Stimulated activated CD4-positive, alpha-beta T cell treated with anti-CD3 and anti-CD28 coated beads, Interleukin-2, amount 100 ng/mL, for 4 hours (primary cell): ENCODE results near the gene ADD2.

Experiments
- DNase-seq: peaks from one replicate; pipeline ENCODE4 v3.0.0-alpha.2; 2020; ENCODE audit warnings: low read depth

ADD2 gene

GRCh38 chr2:70785137-70785911 lies 17.3 kb upstream of the ADD2 start:
- peak; percentile 25 for DNase-seq

DNA sequence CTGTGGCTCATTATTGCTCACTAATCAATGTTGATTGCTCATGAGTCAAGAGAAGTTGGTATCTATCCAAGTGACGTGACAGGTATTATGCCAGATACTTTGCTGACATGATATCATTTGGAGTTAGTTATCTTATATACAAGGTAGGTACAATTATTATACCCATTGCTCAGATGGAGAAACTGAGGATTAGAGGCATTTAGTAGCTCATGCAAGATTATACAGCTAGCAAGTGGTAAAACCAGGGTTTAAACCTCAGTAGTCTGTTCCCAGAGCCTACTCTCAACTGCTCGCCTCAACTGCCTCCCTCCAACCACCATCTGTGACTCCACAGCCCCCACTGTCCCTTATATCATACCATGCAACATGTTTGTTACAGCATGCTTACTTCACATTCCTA lies 16.3 kb upstream of the ADD2 start:
- no peak for DNase-seq

GRCh38 chr2:70779911-70780545 lies 12.0 kb upstream of the ADD2 start:
- no peak for DNase-seq

GRCh38 chr2:70779491-70779890 lies 11.5 kb upstream of the ADD2 start:
- DNase-seq: no peak

DNA sequence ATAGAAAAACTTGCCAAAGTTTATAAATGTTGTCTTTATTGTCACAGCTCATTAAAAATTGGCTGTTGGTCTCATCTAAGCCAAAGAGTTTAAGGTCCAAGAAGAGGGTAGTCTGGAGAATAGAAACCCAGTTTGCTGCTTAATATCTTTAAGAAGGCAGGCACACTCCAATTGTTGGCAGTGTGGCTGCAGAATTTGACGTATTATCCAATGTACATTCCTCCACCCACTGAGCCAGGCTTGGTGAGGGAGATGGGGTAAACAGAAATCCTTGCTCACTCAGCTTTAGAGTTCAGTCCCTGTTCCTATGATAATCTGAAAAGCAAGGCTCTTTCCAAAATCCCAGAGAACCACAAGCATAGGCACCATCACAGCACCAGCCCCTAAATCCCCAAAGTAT lies 10.7 kb upstream of the ADD2 start:
- no peak for DNase-seq

GRCh38 chr2:70777450-70777849 lies 9.4 kb upstream of the ADD2 start:
- DNase-seq: no peak

DNA sequence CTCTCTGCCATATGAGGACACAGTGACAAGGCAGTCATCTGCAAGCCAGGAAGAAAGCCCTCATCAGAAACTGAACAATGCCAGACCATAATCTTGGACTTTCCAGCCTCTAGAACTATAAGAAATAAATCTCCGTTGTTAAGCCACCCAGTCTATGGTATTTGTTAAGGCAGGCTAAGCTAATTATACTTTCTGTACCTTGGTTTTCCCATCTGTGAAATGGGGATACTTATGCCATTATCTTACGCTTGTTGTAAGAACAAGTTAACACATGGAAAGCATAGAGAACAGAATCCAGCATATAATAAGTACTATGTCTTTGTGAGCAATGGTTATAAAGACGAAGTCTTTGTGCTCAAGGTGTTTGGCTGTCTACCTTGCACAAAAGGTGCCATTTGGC lies 8.3 kb upstream of the ADD2 start:
- DNase-seq: no peak

DNA sequence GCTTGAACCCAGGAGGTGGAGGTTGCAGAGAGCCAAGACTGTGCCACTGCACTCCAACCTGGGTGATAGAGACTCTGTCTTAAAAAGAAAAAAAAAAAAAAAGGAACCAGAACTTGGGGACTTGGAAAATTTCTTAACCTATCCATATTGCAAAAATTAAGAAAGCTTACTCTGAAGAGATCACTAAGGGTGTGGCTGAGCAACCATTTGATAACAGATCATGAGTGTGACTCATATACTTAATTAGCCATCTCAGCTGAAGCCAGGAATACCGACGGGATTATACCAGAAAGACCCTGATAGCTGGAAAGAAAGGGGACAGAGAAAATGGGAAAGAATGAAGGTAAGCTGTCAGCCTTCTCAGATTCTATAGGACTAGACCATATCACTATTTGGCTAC lies 7.1 kb upstream of the ADD2 start:
- no peak for DNase-seq

DNA sequence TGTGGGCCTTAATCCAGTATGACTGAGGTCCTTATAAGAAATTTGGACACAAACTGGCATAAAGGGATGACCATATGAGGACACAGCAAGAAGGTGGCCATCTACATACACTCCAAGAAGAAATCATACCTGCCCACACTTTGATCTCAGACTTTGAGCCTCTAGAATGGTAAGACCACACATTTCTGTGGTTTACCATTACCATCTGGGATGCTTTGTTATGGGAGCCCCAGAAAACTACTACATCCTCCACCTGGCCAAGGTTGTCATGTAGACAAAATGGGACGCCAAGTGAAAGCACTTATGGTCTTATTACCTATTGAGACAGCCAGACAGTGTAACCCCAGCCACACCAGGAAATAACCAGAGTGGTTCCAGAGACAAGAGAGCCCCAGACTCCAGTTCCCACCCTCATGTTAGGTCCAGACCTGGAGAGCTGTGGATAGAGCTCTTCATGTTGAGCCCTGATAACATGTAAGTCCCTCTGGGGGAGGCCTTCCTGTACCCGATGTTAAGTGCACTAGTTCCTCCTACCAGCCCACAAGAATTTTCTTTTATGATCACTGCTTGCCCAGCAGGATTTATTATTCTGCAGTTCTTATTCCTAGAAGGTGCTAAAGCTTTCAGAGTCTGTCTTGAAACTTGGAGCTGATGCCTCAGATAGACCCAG lies 4.6 kb upstream of the ADD2 start:
- no peak for DNase-seq

DNA sequence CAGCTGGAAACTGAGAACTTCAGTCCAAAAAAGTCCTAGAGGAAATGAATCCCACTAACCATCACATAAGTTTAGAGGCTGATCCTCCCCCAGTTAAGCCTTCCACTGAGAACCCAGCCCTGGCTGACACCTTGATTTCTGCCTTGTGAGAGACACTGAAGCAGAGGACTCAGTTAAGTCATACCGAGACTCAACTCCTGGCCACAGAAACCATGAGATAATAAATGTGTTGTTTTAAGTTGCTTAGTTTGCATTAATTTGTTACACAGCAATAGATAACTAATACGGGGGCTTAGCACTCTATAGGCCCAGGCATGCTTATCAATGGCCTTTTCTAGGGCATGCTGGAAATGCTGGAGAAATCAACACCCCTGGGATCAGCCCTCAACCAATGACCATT lies 3.4 kb upstream of the ADD2 start:
- no peak for DNase-seq

DNA sequence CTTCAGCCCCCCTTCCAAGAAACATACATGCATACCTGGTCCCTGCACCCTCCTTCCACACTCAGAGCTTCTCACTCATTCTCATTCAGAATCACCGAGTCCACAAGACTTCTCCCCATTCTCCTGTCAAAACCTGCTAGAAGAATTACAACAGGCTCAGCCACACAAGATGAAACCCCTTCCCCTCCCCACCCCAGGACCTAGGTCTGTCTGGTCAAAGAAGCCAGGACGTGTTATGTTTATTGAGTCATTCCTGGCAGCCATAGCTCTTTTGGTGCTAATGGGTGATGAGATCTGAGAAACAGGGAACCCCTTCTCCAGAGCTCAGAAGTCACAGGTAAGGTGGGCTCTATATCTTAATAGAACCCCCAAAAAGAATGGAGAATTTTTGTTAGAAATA lies 1.4 kb upstream of the ADD2 start:
- DNase-seq: no peak

GRCh38 chr2:70768590-70769085 lies 638 bp upstream of the ADD2 start:
- DNase-seq: no peak

GRCh38 chr2:70767079-70767698 lies 811 bp downstream of the ADD2 start:
- DNase-seq: no peak

GRCh38 chr2:70766357-70767078 lies 1.5 kb downstream of the ADD2 start:
- no peak for DNase-seq

- DNase-seq: no peak
These were observed 2.5 kb downstream of the ADD2 start for GRCh38 chr2:70765507-70765906.

DNA sequence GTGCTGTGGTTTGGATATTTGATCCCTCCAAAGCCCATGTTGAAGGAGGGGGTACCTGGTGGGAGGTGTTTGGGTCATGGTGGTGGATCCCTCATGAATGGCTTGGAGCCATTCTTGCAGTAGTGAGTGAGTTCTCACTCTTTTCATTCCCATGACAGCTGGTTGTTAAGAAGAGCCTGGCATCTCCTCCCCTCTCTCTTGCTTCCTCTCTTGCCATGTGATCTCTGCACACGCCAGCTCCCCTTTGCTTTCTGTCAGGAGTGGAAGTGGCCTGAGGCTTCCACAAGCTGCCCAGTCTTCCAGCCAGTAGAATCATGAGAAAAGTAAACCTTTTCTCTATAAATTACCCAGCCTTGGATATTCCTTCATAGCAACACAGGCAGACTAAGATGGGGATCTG lies 8.6 kb downstream of the ADD2 start:
- DNase-seq: no peak

DNA sequence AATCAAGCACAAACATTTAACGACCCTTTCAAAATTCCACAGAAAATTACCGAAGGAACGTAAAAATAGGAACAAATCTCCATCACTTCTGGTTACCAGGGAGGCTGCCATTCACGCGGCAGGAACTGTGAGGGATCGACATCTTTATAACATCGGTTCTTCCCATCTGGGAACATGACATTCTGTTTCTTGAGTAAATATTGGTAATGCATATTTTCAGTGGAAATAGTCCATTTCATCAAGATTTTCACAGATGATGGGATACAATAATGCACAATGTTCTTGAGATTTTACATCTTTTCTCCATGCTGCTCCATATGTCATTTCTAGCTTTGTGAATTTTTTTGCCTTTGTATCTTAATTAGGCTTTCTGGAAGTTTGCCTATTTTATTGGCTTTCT lies 10.0 kb downstream of the ADD2 start:
- no peak for DNase-seq

GRCh38 chr2:70757360-70757759 lies 10.6 kb downstream of the ADD2 start:
- no peak for DNase-seq

GRCh38 chr2:70756128-70756527 lies 11.9 kb downstream of the ADD2 start:
- DNase-seq: no peak

GRCh38 chr2:70753902-70754301 lies 14.1 kb downstream of the ADD2 start:
- DNase-seq: no peak

DNA sequence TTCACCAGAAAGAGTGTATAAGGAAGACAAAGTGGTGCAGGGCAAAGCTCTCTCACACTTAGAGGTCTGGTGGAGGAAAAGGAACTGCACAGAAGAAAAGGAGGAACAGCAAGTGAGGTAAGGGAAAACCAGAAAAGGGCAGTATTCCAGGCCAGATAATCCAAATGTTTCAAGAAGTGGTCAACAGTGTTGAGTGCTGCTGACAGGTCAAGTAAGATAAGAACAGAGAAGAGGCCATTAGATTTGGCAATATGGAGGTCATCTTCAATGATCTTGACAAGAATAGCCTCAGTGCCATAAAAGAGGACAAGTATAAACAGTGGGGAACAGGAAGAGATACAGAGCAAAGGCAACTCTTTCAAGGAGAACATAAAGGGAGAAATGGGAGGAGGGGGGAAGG lies 15.0 kb downstream of the ADD2 start:
- DNase-seq: no peak

DNA sequence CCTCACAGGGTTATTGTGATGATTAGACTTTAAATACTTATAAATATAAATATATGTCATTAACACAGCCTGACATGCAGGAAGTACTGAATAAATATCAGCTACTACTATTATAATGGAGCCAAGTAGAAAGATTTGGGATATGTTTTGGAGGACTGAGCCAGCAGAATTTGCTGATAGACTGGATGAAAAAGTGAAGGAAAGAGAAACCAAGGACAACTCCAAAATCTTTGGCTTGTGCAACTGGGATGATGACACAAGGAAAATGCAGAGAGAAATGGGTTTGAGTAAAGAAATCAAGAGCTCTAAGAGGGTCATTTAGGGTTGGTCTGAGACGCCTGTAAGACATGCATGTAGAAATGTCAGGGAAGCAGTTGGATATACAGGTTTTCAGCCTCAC lies 15.6 kb downstream of the ADD2 start:
- no peak for DNase-seq
